Mesenchymal stem cell (in vitro differentiated cells and primary cell): ENCODE results near the gene PSME3IP1.

Experiments
- DNase-seq: peaks from one replicate; pipeline ENCODE4 v3.0.0-alpha.2; 2013
- H2AFZ ChIP-seq: one replicate; pipeline ENCODE4 v1.6.1; 2013; ENCODE audit warnings: low read depth, mild to moderate bottlenecking, control low read depth, inconsistent platforms, low read length, moderate library complexity
- H2AK5ac ChIP-seq: 2 replicates; pipeline ENCODE4 v1.6.1; 2013; ENCODE audit warnings: low read length, moderate library complexity, mild to moderate bottlenecking, inconsistent platforms; ENCODE audit not compliant: severe bottlenecking
- H2BK120ac ChIP-seq: one replicate; pipeline ENCODE4 v1.6.1; 2013; ENCODE audit warnings: low read depth, mild to moderate bottlenecking, inconsistent platforms, low read length, moderate library complexity
- H2BK12ac ChIP-seq, 2 experiments: one replicate each; pipeline ENCODE4 v1.6.1; 2013; ENCODE audit warnings: inconsistent platforms in 2 of 2, low read length in 2 of 2, mild to moderate bottlenecking in 2 of 2, moderate library complexity in 2 of 2, control low read depth in 1 of 2
- H2BK15ac ChIP-seq: one replicate; pipeline ENCODE4 v1.6.1; 2013; ENCODE audit warnings: mild to moderate bottlenecking, low read depth, inconsistent platforms; ENCODE audit not compliant: poor library complexity, severe bottlenecking
- H2BK5ac ChIP-seq: 2 replicates; pipeline ENCODE4 v1.6.1; 2013; ENCODE audit warnings: low read depth, mild to moderate bottlenecking, low read length, control low read depth, inconsistent platforms; ENCODE audit not compliant: poor library complexity, severe bottlenecking
- H3K14ac ChIP-seq, 2 experiments: one replicate each; pipeline ENCODE4 v1.6.1; 2013; ENCODE audit warnings: inconsistent platforms in 2 of 2, low read length in 2 of 2, control low read depth in 1 of 2, mild to moderate bottlenecking in 1 of 2, moderate library complexity in 1 of 2
- H3K18ac ChIP-seq, 2 experiments: one replicate each; pipeline ENCODE4 v1.6.1; 2013; ENCODE audit warnings: inconsistent platforms in 2 of 2, low read length in 2 of 2, control low read depth in 1 of 2, low read depth in 1 of 2, mild to moderate bottlenecking in 1 of 2
- H3K23ac ChIP-seq, 2 experiments: one replicate each; pipeline ENCODE4 v1.6.1; 2013; ENCODE audit warnings: inconsistent platforms in 2 of 2, low read length in 2 of 2, mild to moderate bottlenecking in 2 of 2, moderate library complexity in 2 of 2, control low read depth in 1 of 2
- H3K27ac ChIP-seq: 2 replicates; pipeline ENCODE4 v1.5.1; 2013; ENCODE audit warnings: mild to moderate bottlenecking, moderate library complexity, low read length, control low read depth, inconsistent platforms; ENCODE audit not compliant: poor library complexity, severe bottlenecking
- H3K27me3 ChIP-seq, 2 experiments: 2 replicates each; pipeline versions ENCODE4 v1.6.1 to v1.7.0; 2013; ENCODE audit warnings: low read length in 2 of 2, mild to moderate bottlenecking in 2 of 2, moderate library complexity in 2 of 2, control low read depth in 1 of 2, inconsistent platforms in 1 of 2; ENCODE audit not compliant: control insufficient read depth in 1 of 2, insufficient read depth in 1 of 2
- H3K36me3 ChIP-seq, 2 experiments: 2 replicates each; pipeline versions ENCODE4 v1.6.1 to v1.7.0; 2013; ENCODE audit warnings: low read length in 2 of 2, control low read depth in 1 of 2, inconsistent platforms in 1 of 2, low read depth in 1 of 2, mild to moderate bottlenecking in 1 of 2; ENCODE audit not compliant: insufficient read depth in 2 of 2, control insufficient read depth in 1 of 2
- H3K4ac ChIP-seq, 2 experiments: one replicate each; pipeline ENCODE4 v1.6.1; 2013; ENCODE audit warnings: inconsistent platforms in 2 of 2, low read length in 2 of 2, mild to moderate bottlenecking in 2 of 2, moderate library complexity in 2 of 2, control low read depth in 1 of 2, low read depth in 1 of 2
- H3K4me1 ChIP-seq: 2 replicates; pipeline ENCODE4 v1.6.1; 2013; ENCODE audit warnings: low read depth, low read length, control low read depth; ENCODE audit not compliant: control insufficient read depth, insufficient read depth
- H3K4me2 ChIP-seq: 2 replicates; pipeline ENCODE4 v1.6.1; 2013; ENCODE audit warnings: low read length, mild to moderate bottlenecking, inconsistent platforms; ENCODE audit not compliant: poor library complexity, severe bottlenecking
- H3K4me3 ChIP-seq, 2 experiments: 2 replicates each; pipeline versions ENCODE4 v1.5.1 to v1.7.0; 2013; ENCODE audit warnings: low read length in 2 of 2, mild to moderate bottlenecking in 2 of 2, control low read depth in 1 of 2, low read depth in 1 of 2; ENCODE audit not compliant: insufficient read depth in 1 of 2
- H3K79me1 ChIP-seq: replicated peaks from 2 replicates; pipeline ENCODE4 v1.6.1; 2013; ENCODE audit warnings: mild to moderate bottlenecking, control low read depth, low read length, inconsistent platforms; ENCODE audit not compliant: poor library complexity, severe bottlenecking
- H3K9ac ChIP-seq: 2 replicates; pipeline ENCODE4 v1.7.0; 2013; ENCODE audit warnings: mild to moderate bottlenecking, low read length, moderate library complexity
- H3K9me3 ChIP-seq: 2 replicates; pipeline ENCODE4 v1.7.0; 2013; ENCODE audit warnings: mild to moderate bottlenecking, low read length; ENCODE audit not compliant: control insufficient read depth
- H4K8ac ChIP-seq: one replicate; pipeline ENCODE4 v1.6.1; 2013; ENCODE audit warnings: inconsistent platforms, mild to moderate bottlenecking, low read length, moderate library complexity
- H4K91ac ChIP-seq: one replicate; pipeline ENCODE4 v1.6.1; 2013; ENCODE audit warnings: mild to moderate bottlenecking, low read length, inconsistent platforms
- WGBS: methylation state at CpG from one replicate; pipeline ENCODE4 v1.1.7; 2013; ENCODE audit warnings: mixed read lengths; 5-methylcytosine and 5-hydroxymethylcytosine counted together

PSME3IP1 gene

GRCh38 chr16:57133031-57133430, 52.8 kb downstream of the PSME3IP1 start:
- DNase-seq = no peak
- Histone ChIP-seq H3K36me3 (peaks cover 0 to 20% of the 10 kb centered on the region in 2 experiments), H3K27ac (no peak overlapping the region), H3K18ac (no peak overlapping the region), H2BK15ac (no peak overlapping the region), H3K4ac (no peak overlapping the region), H2BK120ac (no peak overlapping the region), H2BK12ac (no peak overlapping the region), H2AK5ac (no peak overlapping the region), H3K14ac (no peak overlapping the region), H3K9me3 (no peaks in the 10 kb centered on the region), H2AFZ (no peak overlapping the region), H3K79me1 (no peaks in the 10 kb centered on the region), H3K4me3 (no peak overlapping the region), H3K4me1 (no peaks in the 10 kb centered on the region), H3K27me3 (no peaks in the 10 kb centered on the region), H4K91ac (no peak overlapping the region), H3K4me2 (no peak overlapping the region), H2BK5ac (no peak overlapping the region), H4K8ac (no peak overlapping the region), H3K9ac (no peak overlapping the region), H3K23ac (no peak overlapping the region)
- WGBS = 62% methylated on average over 3 of the region's 4 CpGs

- no peak for DNase-seq
- Histone ChIP-seq H3K27ac (no peak overlapping the region), H3K36me3 (peaks cover 0 to 16% of the 10 kb centered on the region in 2 experiments), H3K9ac (no peak overlapping the region), H3K18ac (no peak overlapping the region), H2BK5ac (no peak overlapping the region), H4K8ac (no peak overlapping the region), H2AK5ac (no peak overlapping the region), H2BK120ac (no peak overlapping the region), H2BK12ac (no peak overlapping the region), H3K14ac (no peak overlapping the region), H3K4ac (no peak overlapping the region), H2BK15ac (no peak overlapping the region), H4K91ac (no peak overlapping the region), H3K4me1 (no peaks in the 10 kb centered on the region), H3K4me2 (no peak overlapping the region), H2AFZ (no peak overlapping the region), H3K9me3 (no peaks in the 10 kb centered on the region), H3K4me3 (no peak overlapping the region), H3K27me3 (no peaks in the 10 kb centered on the region), H3K23ac (no peak overlapping the region), H3K79me1 (no peaks in the 10 kb centered on the region)
- WGBS = 100% methylated on average over 1 of the region's 1 CpG
Measured at GRCh38 chr16:57132470-57132869, 53.4 kb downstream of the PSME3IP1 start.

- no peak overlapping the region for H2BK12ac ChIP-seq
- H3K27ac ChIP-seq = no peak overlapping the region
- no peak overlapping the region for H3K4me3 ChIP-seq
- 90% methylated on average over 17 of the region's 17 CpGs for WGBS
- no peak overlapping the region for H2AFZ ChIP-seq
- H3K9me3 ChIP-seq = no peaks in the 10 kb centered on the region
- H3K14ac ChIP-seq = no peak overlapping the region
- H2AK5ac ChIP-seq = no peak overlapping the region
- no peak overlapping the region for H3K4ac ChIP-seq
- no peak overlapping the region for H2BK15ac ChIP-seq
- no peak overlapping the region for H3K4me2 ChIP-seq
- H3K79me1 ChIP-seq = no peaks in the 10 kb centered on the region
- no peak overlapping the region for H2BK5ac ChIP-seq
- no peak overlapping the region for H4K91ac ChIP-seq
- H3K9ac ChIP-seq = no peak overlapping the region
- no peak overlapping the region for H2BK120ac ChIP-seq
- H3K4me1 ChIP-seq = no peaks in the 10 kb centered on the region
- no peak overlapping the region for H4K8ac ChIP-seq
- H3K18ac ChIP-seq = no peak overlapping the region
- no peak for DNase-seq
- H3K27me3 ChIP-seq = no peaks in the 10 kb centered on the region
- H3K36me3 ChIP-seq = peaks cover 0 to 15% of the 10 kb centered on the region in 2 experiments
- no peak overlapping the region for H3K23ac ChIP-seq
Measured at GRCh38 chr16:57131351-57131970, 54.4 kb downstream of the PSME3IP1 start.

- Histone ChIP-seq H3K79me1 (no peaks in the 10 kb centered on the region), H3K14ac (no peak overlapping the region), H3K4ac (no peak overlapping the region), H3K9me3 (no peaks in the 10 kb centered on the region), H4K8ac (no peak overlapping the region), H3K9ac (no peak overlapping the region), H2AFZ (no peak overlapping the region), H2AK5ac (no peak overlapping the region), H3K4me1 (no peaks in the 10 kb centered on the region), H2BK15ac (no peak overlapping the region), H3K4me2 (no peak overlapping the region), H2BK5ac (no peak overlapping the region), H3K36me3 (peaks cover 0 to 18% of the 10 kb centered on the region in 2 experiments), H3K27ac (no peak overlapping the region), H2BK12ac (no peak overlapping the region), H2BK120ac (no peak overlapping the region), H4K91ac (no peak overlapping the region), H3K23ac (no peak overlapping the region), H3K4me3 (no peak overlapping the region), H3K27me3 (no peaks in the 10 kb centered on the region), H3K18ac (no peak overlapping the region)
- 95% methylated on average over 6 of the region's 6 CpGs for WGBS
- DNase-seq = no peak
Measured at GRCh38 chr16:57130950-57131321, 54.9 kb downstream of the PSME3IP1 start.
